ENCODE results near the gene IL3.

The IL3 gene

DNA sequence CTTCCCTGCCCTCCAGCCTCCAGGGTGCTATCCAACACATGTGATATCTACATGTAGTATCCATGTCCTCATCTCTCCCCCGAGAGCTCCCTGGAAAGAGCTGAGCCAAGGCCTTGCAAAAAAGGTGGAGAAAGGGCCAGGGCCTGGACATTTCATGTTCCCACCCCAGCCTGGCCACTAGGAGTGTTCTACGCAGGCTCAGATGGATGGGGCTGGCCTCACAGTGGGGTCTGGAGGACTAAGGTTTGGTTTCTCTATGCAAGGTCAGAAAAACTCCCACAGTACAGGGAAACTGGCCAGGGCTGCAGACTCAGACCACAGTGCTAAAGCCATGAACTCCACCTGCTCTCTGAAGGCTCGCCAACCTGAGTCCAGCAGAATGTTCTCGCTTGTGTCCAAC is 11.6 kb downstream of the IL3 start:
- Histone ChIP-seq H3K36me3 (ENCODE audit: control insufficient read depth, insufficient read depth, low read length) (no peaks in the 10 kb centered on the region), H3K4me1 (ENCODE audit: control insufficient read depth, insufficient read depth, low read length) (peaks cover 40% of the 10 kb centered on the region), H3K4me3 (ENCODE audit: low read length) (no peak overlapping the region), H3K27me3 (ENCODE audit: control insufficient read depth, insufficient read depth, low read length) (no peaks in the 10 kb centered on the region), H3K9ac (ENCODE audit: low read length) (no peak overlapping the region), H3K9me3 (ENCODE audit: control insufficient read depth, low read length) (no peaks in the 10 kb centered on the region)

DNA sequence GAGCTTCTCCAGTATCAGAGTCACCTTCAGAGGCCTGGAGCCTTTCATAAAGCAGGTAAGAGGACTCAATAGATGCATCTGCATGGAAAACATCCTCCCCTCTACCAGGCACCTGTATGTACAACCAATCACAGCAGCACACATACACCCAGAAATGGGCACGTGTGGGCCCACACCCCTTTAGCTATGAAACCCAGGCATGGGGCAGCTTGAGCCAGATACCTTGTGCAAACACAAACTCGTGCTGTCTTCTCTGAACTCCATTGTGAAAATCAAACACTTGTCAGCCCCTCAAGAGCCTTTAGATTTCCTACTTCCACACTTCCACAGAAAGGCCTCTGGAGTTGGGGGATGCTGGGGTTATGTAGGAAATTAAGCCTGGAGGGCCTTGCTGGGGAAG is 12.1 kb downstream of the IL3 start:
- Histone ChIP-seq H3K27me3 (ENCODE audit: control insufficient read depth, insufficient read depth, low read length) (no peaks in the 10 kb centered on the region), H3K4me1 (ENCODE audit: control insufficient read depth, insufficient read depth, low read length) (peaks cover 40% of the 10 kb centered on the region), H3K9me3 (ENCODE audit: control insufficient read depth, low read length) (no peaks in the 10 kb centered on the region), H3K36me3 (ENCODE audit: control insufficient read depth, insufficient read depth, low read length) (no peaks in the 10 kb centered on the region), H3K9ac (ENCODE audit: low read length) (no peak overlapping the region), H3K4me3 (ENCODE audit: low read length) (no peak overlapping the region)

DNA sequence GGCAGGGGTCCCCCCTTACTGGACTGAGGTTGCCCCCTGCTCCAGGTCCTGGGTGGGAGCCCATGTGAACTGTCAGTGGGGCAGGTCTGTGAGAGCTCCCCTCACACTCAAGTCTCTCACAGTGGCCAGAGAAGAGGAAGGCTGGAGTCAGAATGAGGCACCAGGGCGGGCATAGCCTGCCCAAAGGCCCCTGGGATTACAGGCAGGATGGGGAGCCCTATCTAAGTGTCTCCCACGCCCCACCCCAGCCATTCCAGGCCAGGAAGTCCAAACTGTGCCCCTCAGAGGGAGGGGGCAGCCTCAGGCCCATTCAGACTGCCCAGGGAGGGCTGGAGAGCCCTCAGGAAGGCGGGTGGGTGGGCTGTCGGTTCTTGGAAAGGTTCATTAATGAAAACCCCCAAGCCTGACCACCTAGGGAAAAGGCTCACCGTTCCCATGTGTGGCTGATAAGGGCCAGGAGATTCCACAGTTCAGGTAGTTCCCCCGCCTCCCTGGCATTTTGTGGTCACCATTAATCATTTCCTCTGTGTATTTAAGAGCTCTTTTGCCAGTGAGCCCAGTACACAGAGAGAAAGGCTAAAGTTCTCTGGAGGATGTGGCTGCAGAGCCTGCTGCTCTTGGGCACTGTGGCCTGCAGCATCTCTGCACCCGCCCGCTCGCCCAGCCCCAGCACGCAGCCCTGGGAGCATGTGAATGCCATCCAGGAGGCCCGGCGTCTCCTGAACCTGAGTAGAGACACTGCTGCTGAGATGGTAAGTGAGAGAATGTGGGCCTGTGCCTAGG is 13.0 kb downstream of the IL3 start, which contains the start of gene CSF2:
Gene CSF2 (plus strand): TSS at position 559 of the 783 bp plus-strand sequence. CDS start 35 bp downstream, at position 594.
- Histone ChIP-seq H3K36me3 (ENCODE audit: control insufficient read depth, insufficient read depth, low read length) (no peaks in the 10 kb centered on the region), H3K27me3 (ENCODE audit: control insufficient read depth, insufficient read depth, low read length) (no peaks in the 10 kb centered on the region), H3K4me3 (ENCODE audit: low read length) (no peak within 1 kb of the TSS), H3K4me1 (ENCODE audit: control insufficient read depth, insufficient read depth, low read length) (peaks cover 40% of the 10 kb centered on the region), H3K9ac (ENCODE audit: low read length) (no peak within 1 kb of the TSS), H3K9me3 (ENCODE audit: control insufficient read depth, low read length) (no peaks in the 10 kb centered on the region)

DNA sequence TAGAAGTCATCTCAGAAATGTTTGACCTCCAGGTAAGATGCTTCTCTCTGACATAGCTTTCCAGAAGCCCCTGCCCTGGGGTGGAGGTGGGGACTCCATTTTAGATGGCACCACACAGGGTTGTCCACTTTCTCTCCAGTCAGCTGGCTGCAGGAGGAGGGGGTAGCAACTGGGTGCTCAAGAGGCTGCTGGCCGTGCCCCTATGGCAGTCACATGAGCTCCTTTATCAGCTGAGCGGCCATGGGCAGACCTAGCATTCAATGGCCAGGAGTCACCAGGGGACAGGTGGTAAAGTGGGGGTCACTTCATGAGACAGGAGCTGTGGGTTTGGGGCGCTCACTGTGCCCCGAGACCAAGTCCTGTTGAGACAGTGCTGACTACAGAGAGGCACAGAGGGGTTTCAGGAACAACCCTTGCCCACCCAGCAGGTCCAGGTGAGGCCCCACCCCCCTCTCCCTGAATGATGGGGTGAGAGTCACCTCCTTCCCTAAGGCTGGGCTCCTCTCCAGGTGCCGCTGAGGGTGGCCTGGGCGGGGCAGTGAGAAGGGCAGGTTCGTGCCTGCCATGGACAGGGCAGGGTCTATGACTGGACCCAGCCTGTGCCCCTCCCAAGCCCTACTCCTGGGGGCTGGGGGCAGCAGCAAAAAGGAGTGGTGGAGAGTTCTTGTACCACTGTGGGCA is 13.8 kb downstream of the IL3 start:
- H3K4me1 ChIP-seq (ENCODE audit: control insufficient read depth, insufficient read depth, low read length), result peaks cover 40% of the 10 kb centered on the region
- H3K36me3 ChIP-seq (ENCODE audit: control insufficient read depth, insufficient read depth, low read length), result no peaks in the 10 kb centered on the region
- H3K9me3 ChIP-seq (ENCODE audit: control insufficient read depth, low read length), result no peaks in the 10 kb centered on the region
- H3K4me3 ChIP-seq (ENCODE audit: low read length), result no peak overlapping the region
- H3K9ac ChIP-seq (ENCODE audit: low read length), result no peak overlapping the region
- H3K27me3 ChIP-seq (ENCODE audit: control insufficient read depth, insufficient read depth, low read length), result no peaks in the 10 kb centered on the region

DNA sequence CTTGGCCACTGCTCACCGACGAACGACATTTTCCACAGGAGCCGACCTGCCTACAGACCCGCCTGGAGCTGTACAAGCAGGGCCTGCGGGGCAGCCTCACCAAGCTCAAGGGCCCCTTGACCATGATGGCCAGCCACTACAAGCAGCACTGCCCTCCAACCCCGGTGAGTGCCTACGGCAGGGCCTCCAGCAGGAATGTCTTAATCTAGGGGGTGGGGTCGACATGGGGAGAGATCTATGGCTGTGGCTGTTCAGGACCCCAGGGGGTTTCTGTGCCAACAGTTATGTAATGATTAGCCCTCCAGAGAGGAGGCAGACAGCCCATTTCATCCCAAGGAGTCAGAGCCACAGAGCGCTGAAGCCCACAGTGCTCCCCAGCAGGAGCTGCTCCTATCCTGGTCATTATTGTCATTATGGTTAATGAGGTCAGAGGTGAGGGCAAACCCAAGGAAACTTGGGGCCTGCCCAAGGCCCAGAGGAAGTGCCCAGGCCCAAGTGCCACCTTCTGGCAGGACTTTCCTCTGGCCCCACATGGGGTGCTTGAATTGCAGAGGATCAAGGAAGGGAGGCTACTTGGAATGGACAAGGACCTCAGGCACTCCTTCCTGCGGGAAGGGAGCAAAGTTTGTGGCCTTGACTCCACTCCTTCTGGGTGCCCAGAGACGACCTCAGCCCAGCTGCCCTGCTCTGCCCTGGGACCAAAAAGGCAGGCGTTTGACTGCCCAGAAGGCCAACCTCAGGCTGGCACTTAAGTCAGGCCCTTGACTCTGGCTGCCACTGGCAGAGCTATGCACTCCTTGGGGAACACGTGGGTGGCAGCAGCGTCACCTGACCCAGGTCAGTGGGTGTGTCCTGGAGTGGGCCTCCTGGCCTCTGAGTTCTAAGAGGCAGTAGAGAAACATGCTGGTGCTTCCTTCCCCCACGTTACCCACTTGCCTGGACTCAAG is 14.6 kb downstream of the IL3 start:
- no peaks in the 10 kb centered on the region for H3K36me3 ChIP-seq (ENCODE audit: control insufficient read depth, insufficient read depth, low read length)
- no peak overlapping the region for H3K9ac ChIP-seq (ENCODE audit: low read length)
- no peak overlapping the region for H3K4me3 ChIP-seq (ENCODE audit: low read length)
- H3K27me3 ChIP-seq (ENCODE audit: control insufficient read depth, insufficient read depth, low read length), result no peaks in the 10 kb centered on the region
- H3K9me3 ChIP-seq (ENCODE audit: control insufficient read depth, low read length), result no peaks in the 10 kb centered on the region
- peaks cover 40% of the 10 kb centered on the region for H3K4me1 ChIP-seq (ENCODE audit: control insufficient read depth, insufficient read depth, low read length)

DNA sequence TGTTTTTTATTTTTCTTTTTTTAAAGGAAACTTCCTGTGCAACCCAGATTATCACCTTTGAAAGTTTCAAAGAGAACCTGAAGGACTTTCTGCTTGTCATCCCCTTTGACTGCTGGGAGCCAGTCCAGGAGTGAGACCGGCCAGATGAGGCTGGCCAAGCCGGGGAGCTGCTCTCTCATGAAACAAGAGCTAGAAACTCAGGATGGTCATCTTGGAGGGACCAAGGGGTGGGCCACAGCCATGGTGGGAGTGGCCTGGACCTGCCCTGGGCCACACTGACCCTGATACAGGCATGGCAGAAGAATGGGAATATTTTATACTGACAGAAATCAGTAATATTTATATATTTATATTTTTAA is 15.2 kb downstream of the IL3 start:
- Histone ChIP-seq H3K4me1 (ENCODE audit: control insufficient read depth, insufficient read depth, low read length) (peaks cover 40% of the 10 kb centered on the region), H3K27me3 (ENCODE audit: control insufficient read depth, insufficient read depth, low read length) (no peaks in the 10 kb centered on the region), H3K4me3 (ENCODE audit: low read length) (no peak overlapping the region), H3K9me3 (ENCODE audit: control insufficient read depth, low read length) (no peaks in the 10 kb centered on the region), H3K9ac (ENCODE audit: low read length) (no peak overlapping the region), H3K36me3 (ENCODE audit: control insufficient read depth, insufficient read depth, low read length) (no peaks in the 10 kb centered on the region)

DNA sequence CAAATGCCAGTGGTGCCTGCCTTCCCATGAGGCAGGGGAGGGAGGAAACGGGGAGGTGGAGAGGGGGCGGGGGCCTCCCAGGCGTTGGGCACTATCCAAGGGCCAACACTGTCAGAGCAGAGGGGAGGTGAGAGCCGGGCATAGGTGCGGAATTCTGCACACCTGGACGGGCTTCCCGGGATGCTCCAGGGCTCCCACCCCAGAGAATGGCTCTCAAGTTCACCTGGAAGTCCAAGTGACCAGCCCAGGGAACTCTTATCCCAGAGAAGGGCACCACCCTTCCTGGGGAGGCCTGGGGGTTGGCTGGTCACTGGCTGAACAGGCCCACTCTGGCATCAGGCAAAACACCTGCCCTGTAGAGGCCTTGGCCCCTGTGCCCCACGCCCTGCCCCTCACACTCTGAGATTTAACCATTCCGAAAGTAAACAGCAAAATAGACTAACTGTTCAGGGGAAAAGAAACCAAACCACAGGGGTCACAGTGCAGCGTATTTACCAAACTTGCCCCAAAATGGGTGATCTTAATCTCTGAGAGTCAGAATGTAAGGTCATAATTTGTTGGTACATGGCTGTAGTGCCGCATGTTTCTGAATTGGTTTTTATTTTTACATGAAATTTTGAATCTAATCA is 15.9 kb downstream of the IL3 start:
- Histone ChIP-seq H3K9ac (ENCODE audit: low read length) (no peak overlapping the region), H3K4me1 (ENCODE audit: control insufficient read depth, insufficient read depth, low read length) (peaks cover 40% of the 10 kb centered on the region), H3K36me3 (ENCODE audit: control insufficient read depth, insufficient read depth, low read length) (no peaks in the 10 kb centered on the region), H3K9me3 (ENCODE audit: control insufficient read depth, low read length) (no peaks in the 10 kb centered on the region), H3K27me3 (ENCODE audit: control insufficient read depth, insufficient read depth, low read length) (no peaks in the 10 kb centered on the region), H3K4me3 (ENCODE audit: low read length) (no peak overlapping the region)

DNA sequence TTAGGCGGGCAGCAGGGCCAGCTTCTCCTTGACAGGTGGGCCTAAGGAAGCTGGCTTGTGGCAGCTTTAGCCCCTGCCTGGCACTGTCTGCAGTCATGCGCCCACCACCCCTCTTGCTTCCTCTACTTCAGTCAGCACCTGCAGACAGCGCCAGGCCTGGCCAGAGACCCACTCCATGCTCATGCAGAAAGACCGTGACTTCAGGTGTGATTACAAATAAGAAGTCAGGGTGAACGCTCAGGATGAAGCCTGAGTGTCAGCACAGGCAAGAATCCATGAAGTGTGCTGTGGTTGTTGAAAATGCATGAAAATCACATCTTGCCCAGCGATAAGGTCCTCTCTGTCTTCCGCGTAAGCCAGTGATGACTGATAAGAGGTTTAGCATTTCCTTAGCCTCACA is 16.5 kb downstream of the IL3 start:
- peaks cover 34% of the 10 kb centered on the region for H3K4me1 ChIP-seq (ENCODE audit: control insufficient read depth, insufficient read depth, low read length)
- H3K9me3 ChIP-seq (ENCODE audit: control insufficient read depth, low read length), result no peaks in the 10 kb centered on the region
- no peak overlapping the region for H3K4me3 ChIP-seq (ENCODE audit: low read length)
- no peaks in the 10 kb centered on the region for H3K27me3 ChIP-seq (ENCODE audit: control insufficient read depth, insufficient read depth, low read length)
- no peak overlapping the region for H3K9ac ChIP-seq (ENCODE audit: low read length)
- H3K36me3 ChIP-seq (ENCODE audit: control insufficient read depth, insufficient read depth, low read length), result no peaks in the 10 kb centered on the region

DNA sequence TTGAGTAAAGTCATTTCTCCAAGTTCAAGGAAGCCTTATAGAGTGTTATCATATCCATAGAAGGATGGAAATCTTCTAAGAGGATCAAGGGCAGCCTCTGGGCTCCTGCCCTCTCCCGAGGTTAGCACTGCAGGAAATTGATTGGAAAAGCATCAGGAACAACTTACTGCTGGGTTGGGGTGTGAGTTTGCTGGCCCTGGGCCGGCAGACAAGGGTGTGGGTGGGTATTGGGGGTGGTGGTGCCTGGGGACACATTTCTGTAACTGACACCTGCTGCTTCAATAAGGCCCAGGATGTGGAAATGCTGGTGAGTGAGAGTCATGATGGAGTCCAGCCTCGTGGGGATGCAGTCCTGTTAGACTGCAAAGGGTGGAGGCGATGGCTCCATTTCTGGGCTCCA is 18.6 kb downstream of the IL3 start:
- Histone ChIP-seq H3K27me3 (ENCODE audit: control insufficient read depth, insufficient read depth, low read length) (no peaks in the 10 kb centered on the region), H3K36me3 (ENCODE audit: control insufficient read depth, insufficient read depth, low read length) (no peaks in the 10 kb centered on the region)

DNA sequence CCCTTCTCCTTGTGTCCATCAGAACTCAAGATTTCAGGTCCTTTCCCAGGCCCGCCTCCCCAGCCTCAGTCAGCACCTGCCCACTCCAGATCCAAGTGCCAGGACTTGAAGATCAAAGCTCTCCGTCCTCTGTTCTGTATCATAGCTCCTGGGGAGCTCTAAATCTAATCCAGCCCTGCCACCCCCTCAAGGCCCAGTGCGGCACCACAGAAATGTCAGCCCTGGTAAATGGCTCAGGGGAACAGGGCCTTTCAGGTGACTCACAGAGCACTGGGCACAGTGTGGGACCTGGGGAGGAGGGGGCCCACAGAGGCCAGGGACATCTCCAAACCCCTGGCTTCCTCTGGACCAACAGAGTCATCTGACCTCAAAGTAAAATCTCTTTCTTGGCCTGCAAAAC is 19.2 kb downstream of the IL3 start:
- Histone ChIP-seq H3K9ac (ENCODE audit: low read length) (no peak overlapping the region), H3K27me3 (ENCODE audit: control insufficient read depth, insufficient read depth, low read length) (no peaks in the 10 kb centered on the region), H3K9me3 (ENCODE audit: control insufficient read depth, low read length) (no peaks in the 10 kb centered on the region), H3K4me1 (ENCODE audit: control insufficient read depth, insufficient read depth, low read length) (peaks cover 7% of the 10 kb centered on the region), H3K36me3 (ENCODE audit: control insufficient read depth, insufficient read depth, low read length) (no peaks in the 10 kb centered on the region), H3K4me3 (ENCODE audit: low read length) (no peak overlapping the region)

More for the DNA sequence above, 18.6 kb downstream of the IL3 start:
- H3K9me3 ChIP-seq (ENCODE audit: control insufficient read depth, low read length), result no peaks in the 10 kb centered on the region
- peaks cover 13% of the 10 kb centered on the region for H3K4me1 ChIP-seq (ENCODE audit: control insufficient read depth, insufficient read depth, low read length)
- no peak overlapping the region for H3K9ac ChIP-seq (ENCODE audit: low read length)
- H3K4me3 ChIP-seq (ENCODE audit: low read length), result no peak overlapping the region

DNA sequence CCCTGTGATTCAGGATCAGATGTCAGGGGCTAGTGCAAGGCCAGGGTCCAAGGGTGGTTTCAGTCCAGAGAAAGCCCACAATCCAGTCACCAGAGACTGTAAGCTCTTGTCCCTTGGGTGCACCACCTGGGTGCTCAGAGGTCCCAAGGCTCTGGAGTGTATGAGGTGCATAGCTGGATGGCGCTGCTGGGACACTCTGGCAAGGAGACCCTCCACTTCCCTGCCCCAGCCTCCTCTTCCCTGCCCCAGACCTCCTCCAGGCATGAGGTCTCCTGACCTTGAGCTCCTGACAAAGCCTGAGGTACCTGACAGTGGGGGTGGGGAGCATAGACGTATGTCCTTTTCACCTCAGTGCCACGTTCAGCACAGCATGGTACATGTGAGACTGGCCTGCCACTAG is 20.1 kb downstream of the IL3 start:
- Histone ChIP-seq H3K9ac (ENCODE audit: low read length) (no peak overlapping the region), H3K4me3 (ENCODE audit: low read length) (no peak overlapping the region), H3K4me1 (ENCODE audit: control insufficient read depth, insufficient read depth, low read length) (no peaks in the 10 kb centered on the region), H3K27me3 (ENCODE audit: control insufficient read depth, insufficient read depth, low read length) (no peaks in the 10 kb centered on the region), H3K9me3 (ENCODE audit: control insufficient read depth, low read length) (no peaks in the 10 kb centered on the region), H3K36me3 (ENCODE audit: control insufficient read depth, insufficient read depth, low read length) (no peaks in the 10 kb centered on the region)

All from mucosa of stomach (tissue), 1 donor.